ENCODE results near the gene EPB41L4B.
A peak's percentile ranks its signal among the peaks of the same experiment; 100 is the strongest.

EPB41L4B gene

DNA sequence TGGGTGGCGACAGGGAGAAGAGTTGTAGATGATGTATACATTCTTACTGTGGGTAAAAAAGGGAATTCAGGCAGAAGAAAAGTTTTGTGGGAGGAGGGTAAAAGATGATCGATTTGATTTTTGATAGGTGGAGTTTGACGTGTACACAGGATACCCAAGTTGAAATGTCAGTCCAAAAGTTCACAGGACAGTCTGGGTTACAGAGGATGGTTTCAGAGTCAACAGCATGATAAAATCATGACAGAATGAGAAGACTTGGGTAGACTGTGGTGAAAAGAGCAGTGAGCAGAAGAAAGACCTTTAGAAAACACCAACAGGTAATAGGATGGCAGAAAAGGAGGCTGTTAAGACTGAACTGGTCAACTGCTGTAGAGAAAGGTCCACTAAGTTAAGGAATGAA lies 81.6 kb downstream of the EPB41L4B start:
- no peak overlapping the region for H3K4me3 ChIP-seq (ENCODE audit: low read length)
- no peak for TF ChIP-seq CTCF (conservative IDR thresholded peaks at IDR 0.05; ENCODE audit: low read depth, low read length)
- DNase-seq (ENCODE audit: low read depth): no peak

- DNase-seq (ENCODE audit: low read depth): no peak
- H3K4me3 ChIP-seq (ENCODE audit: low read length): no peak overlapping the region
- TF ChIP-seq CTCF (conservative IDR thresholded peaks at IDR 0.05; ENCODE audit: low read depth, low read length): no peak
Observed at GRCh38 chr9:109238655-109239054, 82.2 kb downstream of the EPB41L4B start.

DNA sequence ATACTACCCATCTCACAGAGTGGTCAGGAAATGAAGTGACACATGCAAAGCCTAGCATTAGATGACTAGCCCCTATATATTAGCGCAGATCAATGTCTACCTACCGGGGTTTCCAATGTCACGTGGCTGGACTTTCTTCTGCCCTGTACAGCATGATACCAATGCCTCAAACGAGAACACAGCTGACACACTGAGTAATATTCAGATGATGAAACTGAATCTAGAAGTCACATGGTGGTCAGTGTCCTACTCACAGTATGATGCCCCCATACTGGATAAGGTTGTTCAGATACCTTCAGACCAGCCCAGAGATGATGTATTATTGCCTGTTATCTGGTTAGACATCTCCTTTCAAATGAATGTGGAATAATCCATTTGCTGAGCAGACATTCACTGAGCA lies 82.7 kb downstream of the EPB41L4B start:
- DNase-seq (ENCODE audit: low read depth): no peak
- H3K4me3 ChIP-seq (ENCODE audit: low read length): no peak overlapping the region
- TF ChIP-seq CTCF (conservative IDR thresholded peaks at IDR 0.05; ENCODE audit: low read depth, low read length): no peak

DNA sequence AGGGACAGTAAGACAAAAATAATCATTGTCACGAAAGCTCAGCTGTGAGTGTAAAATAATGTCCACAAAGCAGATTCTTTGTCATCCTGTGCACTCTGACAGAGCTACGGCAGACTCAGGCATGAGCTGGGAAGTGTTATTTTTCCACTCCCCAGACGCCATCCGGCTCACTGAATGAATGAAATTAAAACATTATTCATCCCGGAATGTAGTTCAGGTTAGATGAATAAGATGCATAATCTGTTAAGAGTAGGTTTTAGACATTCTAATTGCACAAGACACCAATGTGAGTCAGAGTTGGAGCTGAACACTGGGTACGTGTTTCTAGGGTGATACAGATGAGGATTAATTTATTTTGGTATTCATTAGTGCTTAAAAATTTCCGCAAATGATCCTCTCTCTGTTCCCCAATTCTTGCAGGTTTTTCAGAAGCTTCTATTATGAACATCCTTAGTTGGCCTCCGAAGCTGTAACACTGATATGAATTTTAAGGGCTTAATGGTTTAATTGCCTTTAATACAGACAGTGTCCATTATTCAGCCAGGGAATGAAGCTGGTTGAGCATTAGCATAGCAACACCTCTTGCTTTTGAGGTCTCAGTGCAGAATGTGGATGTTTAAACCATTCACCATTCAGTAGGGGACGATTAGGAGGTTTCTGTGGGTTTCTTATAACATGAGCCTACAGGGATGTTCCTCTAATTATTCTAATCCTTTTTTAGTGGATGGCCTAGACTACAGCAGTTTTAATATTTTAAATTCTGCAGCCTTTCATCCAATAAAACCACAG lies 88.2 kb downstream of the EPB41L4B start:
- peak; percentile 78 for DNase-seq (ENCODE audit: low read depth)
- no peak overlapping the region for H3K4me3 ChIP-seq (ENCODE audit: low read length)
- TF ChIP-seq CTCF (conservative IDR thresholded peaks at IDR 0.05; ENCODE audit: low read depth, low read length): no peak

GRCh38 chr9:109231593-109231992 lies 89.3 kb downstream of the EPB41L4B start:
- no peak overlapping the region for H3K4me3 ChIP-seq (ENCODE audit: low read length)
- no peak for DNase-seq (ENCODE audit: low read depth)
- no peak for TF ChIP-seq CTCF (conservative IDR thresholded peaks at IDR 0.05; ENCODE audit: low read depth, low read length)

- no peak for DNase-seq (ENCODE audit: low read depth)
- no peak for TF ChIP-seq CTCF (conservative IDR thresholded peaks at IDR 0.05; ENCODE audit: low read depth, low read length)
- H3K4me3 ChIP-seq (ENCODE audit: low read length): no peak overlapping the region
Observed at GRCh38 chr9:109230277-109230676, 90.6 kb downstream of the EPB41L4B start.

GRCh38 chr9:109229682-109230081 lies 91.2 kb downstream of the EPB41L4B start:
- no peak for TF ChIP-seq CTCF (conservative IDR thresholded peaks at IDR 0.05; ENCODE audit: low read depth, low read length)
- DNase-seq (ENCODE audit: low read depth): no peak

More at GRCh38 chr9:109229682-109230081, 91.2 kb downstream of the EPB41L4B start:
- H3K4me3 ChIP-seq (ENCODE audit: low read length): no peak overlapping the region

All from retinal pigment epithelial cell (primary cell).